ENCODE results near the gene RDH5.

The RDH5 gene

GRCh38 chr12:55718624-55719275, 1.4 kb upstream of the RDH5 start:
- CTCF ChIA-PET, result interaction anchor here (0.9 to 7.8 kb wide), 5 partner anchors 11 to 255 kb away, joined by 3 to 73 read pairs (median 15); partner anchors contain the start of genes CD63 and RAB5B
- DNase-seq (ENCODE audit: extremely low spot score), result no peak
- TF ChIP-seq, protein P1, sequence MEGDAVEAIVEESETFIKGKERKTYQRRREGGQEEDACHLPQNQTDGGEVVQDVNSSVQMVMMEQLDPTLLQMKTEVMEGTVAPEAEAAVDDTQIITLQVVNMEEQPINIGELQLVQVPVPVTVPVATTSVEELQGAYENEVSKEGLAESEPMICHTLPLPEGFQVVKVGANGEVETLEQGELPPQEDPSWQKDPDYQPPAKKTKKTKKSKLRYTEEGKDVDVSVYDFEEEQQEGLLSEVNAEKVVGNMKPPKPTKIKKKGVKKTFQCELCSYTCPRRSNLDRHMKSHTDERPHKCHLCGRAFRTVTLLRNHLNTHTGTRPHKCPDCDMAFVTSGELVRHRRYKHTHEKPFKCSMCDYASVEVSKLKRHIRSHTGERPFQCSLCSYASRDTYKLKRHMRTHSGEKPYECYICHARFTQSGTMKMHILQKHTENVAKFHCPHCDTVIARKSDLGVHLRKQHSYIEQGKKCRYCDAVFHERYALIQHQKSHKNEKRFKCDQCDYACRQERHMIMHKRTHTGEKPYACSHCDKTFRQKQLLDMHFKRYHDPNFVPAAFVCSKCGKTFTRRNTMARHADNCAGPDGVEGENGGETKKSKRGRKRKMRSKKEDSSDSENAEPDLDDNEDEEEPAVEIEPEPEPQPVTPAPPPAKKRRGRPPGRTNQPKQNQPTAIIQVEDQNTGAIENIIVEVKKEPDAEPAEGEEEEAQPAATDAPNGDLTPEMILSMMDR (IDR thresholded peaks at IDR 0.05; ENCODE audit: control extremely low read depth, extremely low read depth, low read depth, missing control alignments), result no peak
- POLR2A ChIA-PET, result no interaction called here

GRCh38 chr12:55719371-55719770, 822 bp upstream of the RDH5 start:
- TF ChIP-seq, protein P1 (IDR thresholded peaks at IDR 0.05; ENCODE audit: control extremely low read depth, extremely low read depth, low read depth, missing control alignments), result no peak
- ChIA-PET POLR2A (no interaction called here), CTCF (interaction anchor here (1.0 to 7.8 kb wide), 5 partner anchors 10 to 254 kb away, joined by 3 to 73 read pairs (median 12); partner anchors contain the start of genes CD63 and RAB5B)
- no peak for DNase-seq (ENCODE audit: extremely low spot score)

- ChIA-PET POLR2A (interaction anchor here (0.7 to 0.9 kb wide), 3 partner anchors 8 to 323 kb away, joined by 3 to 8 read pairs (median 6); partner anchors contain the start of gene CD63), CTCF (interaction anchor here (1.1 to 7.8 kb wide), 7 partner anchors 9 to 65 kb away, joined by 3 to 73 read pairs (median 9); partner anchors contain the start of gene CD63)
Observed at GRCh38 chr12:55720894-55721444, 776 bp downstream of the RDH5 start.

DNA sequence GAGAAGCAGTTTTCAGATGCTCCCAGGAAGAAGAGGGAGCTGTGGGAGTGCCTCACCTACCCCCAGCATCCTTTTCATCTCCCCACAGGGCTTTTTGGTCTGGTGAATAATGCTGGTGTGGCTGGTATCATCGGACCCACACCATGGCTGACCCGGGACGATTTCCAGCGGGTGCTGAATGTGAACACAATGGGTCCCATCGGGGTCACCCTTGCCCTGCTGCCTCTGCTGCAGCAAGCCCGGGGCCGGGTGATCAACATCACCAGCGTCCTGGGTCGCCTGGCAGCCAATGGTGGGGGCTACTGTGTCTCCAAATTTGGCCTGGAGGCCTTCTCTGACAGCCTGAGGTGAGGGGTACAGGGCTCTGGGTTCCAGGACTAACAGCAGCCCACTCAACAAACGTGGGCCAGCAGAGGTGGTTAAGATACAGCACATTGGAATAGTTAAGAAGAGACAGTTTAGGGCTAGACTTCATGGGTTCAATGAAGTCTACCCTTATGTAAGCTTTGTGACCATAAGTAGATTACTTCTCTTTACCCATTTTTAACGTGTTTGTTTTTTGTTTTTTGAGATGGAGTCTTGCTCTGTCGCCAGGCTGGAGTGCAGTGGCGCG, 1.5 kb downstream of the RDH5 start:
- POLR2A ChIA-PET, result no interaction called here
- DNase-seq (ENCODE audit: extremely low spot score), result no peak
- TF ChIP-seq, protein P1 (IDR thresholded peaks at IDR 0.05; ENCODE audit: control extremely low read depth, extremely low read depth, low read depth, missing control alignments), result no peak
- CTCF ChIA-PET, result interaction anchor here (1.1 to 7.8 kb wide), 6 partner anchors 10 to 83 kb away, joined by 3 to 73 read pairs (median 6); no protein-coding TSS in a partner anchor

More at GRCh38 chr12:55720894-55721444, 776 bp downstream of the RDH5 start:
- DNase-seq (ENCODE audit: extremely low spot score), result no peak
- TF ChIP-seq, protein P1 (IDR thresholded peaks at IDR 0.05; ENCODE audit: control extremely low read depth, extremely low read depth, low read depth, missing control alignments), result peak; percentile 67

GRCh38 chr12:55722948-55723347, 2.8 kb downstream of the RDH5 start:
- ChIA-PET POLR2A (interaction anchor here (0.5 to 0.6 kb wide), 2 partner anchors 18 to 514 kb away, joined by 3 read pairs; no protein-coding TSS in a partner anchor), CTCF (interaction anchor here (1.1 to 7.8 kb wide), 3 partner anchors 15 to 79 kb away, joined by 3 to 73 read pairs (median 3); no protein-coding TSS in a partner anchor)
- no peak for DNase-seq (ENCODE audit: extremely low spot score)
- TF ChIP-seq, protein P1 (IDR thresholded peaks at IDR 0.05; ENCODE audit: control extremely low read depth, extremely low read depth, low read depth, missing control alignments), result no peak
